ENCODE measurements around the gene GPATCH1. TPM values are rescaled to one million over a fixed set of nuclear protein-coding genes. Genes with fewer than 3 reads are reported as not detected.

Gene GPATCH1
- total RNA-seq, 2 experiments from 2014 or later = 9.8 to 10.7 TPM

DNA sequence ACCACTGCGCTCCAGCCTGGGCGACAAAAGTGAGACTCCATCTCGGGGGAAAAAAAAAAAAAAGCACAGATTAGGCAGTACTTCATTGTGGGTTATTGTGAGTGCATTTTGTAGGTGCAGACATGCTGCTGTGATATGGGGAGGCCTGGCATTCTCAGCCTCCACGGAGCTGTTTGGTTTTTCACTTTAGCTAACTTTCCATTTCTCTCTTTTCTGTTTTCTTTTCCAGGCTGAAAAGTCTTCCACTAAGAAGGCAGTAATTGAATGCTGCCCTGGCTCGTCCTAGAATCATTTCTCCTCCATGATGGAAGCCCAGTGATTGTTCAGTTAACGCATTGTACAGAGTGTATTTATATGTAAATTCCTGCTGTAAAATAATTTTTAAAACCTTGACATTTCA, 48.9 kb downstream of the GPATCH1 start:
- Histone ChIP-seq H3K4me1 (ENCODE audit: insufficient read depth, low read length, poor library complexity, severe bottlenecking) (no peaks in the 10 kb centered on the region), H4K20me1 (ENCODE audit: insufficient read depth, low read length) (no peaks in the 10 kb centered on the region), H3K9me2 (ENCODE audit: insufficient read depth, low read length) (no peaks in the 10 kb centered on the region), H2AFZ (ENCODE audit: low read length) (no peak overlapping the region), H3K4me2 (ENCODE audit: low read length) (no peak overlapping the region), H3K79me2 (ENCODE audit: insufficient read depth, low read depth, low read length) (no peaks in the 10 kb centered on the region), H3K4me3 (ENCODE audit: low read depth, low read length, poor library complexity, severe bottlenecking) (no peak overlapping the region), H3K9me3 (ENCODE audit: low read length) (no peaks in the 10 kb centered on the region), H3K36me3 (ENCODE audit: insufficient read depth, low read length) (peaks cover 30% of the 10 kb centered on the region), H3K27ac (ENCODE audit: low read depth, low read length, poor library complexity, severe bottlenecking) (no peak overlapping the region)
- BruUV-seq (replicated peaks) = no TSS peak
- ChIA-PET POLR2A (no interaction called here), CTCF (ENCODE audit: unreplicated experiment) (no interaction called here)
- TF ChIP-seq, protein P1, sequence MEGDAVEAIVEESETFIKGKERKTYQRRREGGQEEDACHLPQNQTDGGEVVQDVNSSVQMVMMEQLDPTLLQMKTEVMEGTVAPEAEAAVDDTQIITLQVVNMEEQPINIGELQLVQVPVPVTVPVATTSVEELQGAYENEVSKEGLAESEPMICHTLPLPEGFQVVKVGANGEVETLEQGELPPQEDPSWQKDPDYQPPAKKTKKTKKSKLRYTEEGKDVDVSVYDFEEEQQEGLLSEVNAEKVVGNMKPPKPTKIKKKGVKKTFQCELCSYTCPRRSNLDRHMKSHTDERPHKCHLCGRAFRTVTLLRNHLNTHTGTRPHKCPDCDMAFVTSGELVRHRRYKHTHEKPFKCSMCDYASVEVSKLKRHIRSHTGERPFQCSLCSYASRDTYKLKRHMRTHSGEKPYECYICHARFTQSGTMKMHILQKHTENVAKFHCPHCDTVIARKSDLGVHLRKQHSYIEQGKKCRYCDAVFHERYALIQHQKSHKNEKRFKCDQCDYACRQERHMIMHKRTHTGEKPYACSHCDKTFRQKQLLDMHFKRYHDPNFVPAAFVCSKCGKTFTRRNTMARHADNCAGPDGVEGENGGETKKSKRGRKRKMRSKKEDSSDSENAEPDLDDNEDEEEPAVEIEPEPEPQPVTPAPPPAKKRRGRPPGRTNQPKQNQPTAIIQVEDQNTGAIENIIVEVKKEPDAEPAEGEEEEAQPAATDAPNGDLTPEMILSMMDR (conservative IDR thresholded peaks at IDR 0.05; ENCODE audit: low read length) = no peak
- intact Hi-C loops (cut with micrococcal nuclease; ENCODE audit: unreplicated experiment) = loop anchor here (5.0 kb wide), 1 partner anchor 277 kb away; no protein-coding TSS in a partner anchor
- no peak for DNase-seq (ENCODE audit: low spot score)

DNA sequence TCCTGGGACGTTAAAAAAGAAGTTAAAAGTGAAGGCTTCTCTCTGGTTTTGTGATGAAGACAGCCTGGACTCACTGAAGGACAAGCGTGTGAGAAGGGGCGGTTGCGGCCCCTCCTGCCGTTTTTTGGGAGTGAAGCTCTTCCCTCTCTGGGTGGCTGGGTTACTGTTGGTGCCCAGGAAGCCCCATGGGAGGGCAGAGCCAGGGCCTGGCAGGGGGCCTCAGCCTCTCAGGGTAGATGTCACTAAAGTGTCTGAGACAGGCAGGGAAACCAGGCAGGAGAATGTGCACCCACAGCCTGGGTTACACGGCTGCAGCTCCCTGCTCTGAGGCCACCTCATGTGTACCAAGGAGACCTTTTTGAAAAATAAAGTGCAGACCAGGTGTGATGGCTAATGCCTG, 49.5 kb downstream of the GPATCH1 start:
- ChIA-PET POLR2A (no interaction called here), CTCF (ENCODE audit: unreplicated experiment) (no interaction called here)
- H3K9me3 ChIP-seq (ENCODE audit: low read length) = no peaks in the 10 kb centered on the region
- peaks cover 25% of the 10 kb centered on the region for H3K36me3 ChIP-seq (ENCODE audit: insufficient read depth, low read length)
- no peak overlapping the region for H3K27ac ChIP-seq (ENCODE audit: low read depth, low read length, poor library complexity, severe bottlenecking)
- no peaks in the 10 kb centered on the region for H3K9me2 ChIP-seq (ENCODE audit: insufficient read depth, low read length)
- TF ChIP-seq, protein P1 (conservative IDR thresholded peaks at IDR 0.05; ENCODE audit: low read length) = no peak
- TF ChIP-seq EZH2phosphoT487 (IDR thresholded peaks at IDR 0.05; ENCODE audit: borderline replicate concordance, low read depth, low read length) = no peak
- BruUV-seq (replicated peaks) = TSS peak; percentile 55
- H3K79me2 ChIP-seq (ENCODE audit: insufficient read depth, low read depth, low read length) = no peaks in the 10 kb centered on the region
- H3K4me3 ChIP-seq (ENCODE audit: low read depth, low read length, poor library complexity, severe bottlenecking) = no peak overlapping the region
- H3K4me1 ChIP-seq (ENCODE audit: insufficient read depth, low read length, poor library complexity, severe bottlenecking) = no peaks in the 10 kb centered on the region
- no peak overlapping the region for H3K4me2 ChIP-seq (ENCODE audit: low read length)
- no peaks in the 10 kb centered on the region for H4K20me1 ChIP-seq (ENCODE audit: insufficient read depth, low read length)
- no peak for DNase-seq (ENCODE audit: low spot score)
- intact Hi-C loops (cut with micrococcal nuclease; ENCODE audit: unreplicated experiment) = no loop called here
- H2AFZ ChIP-seq (ENCODE audit: low read length) = no peak overlapping the region

DNA sequence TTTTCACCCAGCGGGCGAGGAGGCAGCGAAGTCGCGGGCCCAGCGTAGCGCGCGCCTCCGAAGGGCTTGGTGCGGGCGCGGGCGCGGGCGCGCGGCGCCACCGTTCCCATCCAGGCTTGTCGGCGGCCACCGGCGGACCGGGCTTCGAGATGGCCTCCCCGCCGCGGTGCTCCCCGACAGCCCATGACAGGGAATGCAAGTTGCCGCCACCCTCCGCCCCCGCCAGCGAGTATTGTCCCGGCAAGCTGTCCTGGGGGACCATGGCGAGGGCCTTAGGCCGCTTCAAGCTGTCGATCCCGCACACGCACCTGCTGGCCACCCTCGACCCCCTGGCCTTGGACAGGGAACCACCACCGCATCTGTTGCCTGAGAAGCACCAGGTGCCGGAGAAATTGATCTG, 51.0 kb downstream of the GPATCH1 start, which contains the start of gene WDR88:
Gene WDR88, plus strand, starts transcription at position 94 of the 400 bp plus-strand sequence. Its CDS starts 56 bp downstream, at position 150.
- Histone ChIP-seq H3K27ac (ENCODE audit: low read depth, low read length, poor library complexity, severe bottlenecking) (no peak within 1 kb of the TSS), H3K4me1 (ENCODE audit: insufficient read depth, low read length, poor library complexity, severe bottlenecking) (no peaks in the 10 kb centered on the region), H3K4me2 (ENCODE audit: low read length) (no peak within 1 kb of the TSS), H2AFZ (ENCODE audit: low read length) (no peak within 1 kb of the TSS), H3K36me3 (ENCODE audit: insufficient read depth, low read length) (peaks cover 9% of the 10 kb centered on the region), H3K9me2 (ENCODE audit: insufficient read depth, low read length) (no peaks in the 10 kb centered on the region), H3K79me2 (ENCODE audit: insufficient read depth, low read depth, low read length) (no peaks in the 10 kb centered on the region), H4K20me1 (ENCODE audit: insufficient read depth, low read length) (no peaks in the 10 kb centered on the region), H3K4me3 (ENCODE audit: low read depth, low read length, poor library complexity, severe bottlenecking) (no peak within 1 kb of the TSS), H3K9me3 (ENCODE audit: low read length) (no peaks in the 10 kb centered on the region)
- no TSS peak for BruUV-seq (replicated peaks)
- ChIA-PET CTCF (ENCODE audit: unreplicated experiment) (no interaction called here), POLR2A (interaction anchor here (0.6 kb wide), 1 partner anchor 9 kb away, joined by 3 read pairs; no protein-coding TSS in a partner anchor)
- intact Hi-C loops (cut with micrococcal nuclease; ENCODE audit: unreplicated experiment) = no loop called here
- DNase-seq (ENCODE audit: low spot score) = no peak
- TF ChIP-seq, protein P1 (conservative IDR thresholded peaks at IDR 0.05; ENCODE audit: low read length) = no peak
- TF ChIP-seq EZH2phosphoT487 (IDR thresholded peaks at IDR 0.05; ENCODE audit: borderline replicate concordance, low read depth, low read length) = no peak

All from OCI-LY7 (cell line).